COLO829 (cell line): ENCODE data around the gene REEP2.

ENCODE experiments used
- DNase-seq: peaks from one replicate; pipeline ENCODE4 v3.0.0; 2012; ENCODE audit warnings: low spot score

REEP2 gene

GRCh38 chr5:138448481-138449398 lies 9.9 kb downstream of the REEP2 start:
- DNase-seq, result no peak

DNA sequence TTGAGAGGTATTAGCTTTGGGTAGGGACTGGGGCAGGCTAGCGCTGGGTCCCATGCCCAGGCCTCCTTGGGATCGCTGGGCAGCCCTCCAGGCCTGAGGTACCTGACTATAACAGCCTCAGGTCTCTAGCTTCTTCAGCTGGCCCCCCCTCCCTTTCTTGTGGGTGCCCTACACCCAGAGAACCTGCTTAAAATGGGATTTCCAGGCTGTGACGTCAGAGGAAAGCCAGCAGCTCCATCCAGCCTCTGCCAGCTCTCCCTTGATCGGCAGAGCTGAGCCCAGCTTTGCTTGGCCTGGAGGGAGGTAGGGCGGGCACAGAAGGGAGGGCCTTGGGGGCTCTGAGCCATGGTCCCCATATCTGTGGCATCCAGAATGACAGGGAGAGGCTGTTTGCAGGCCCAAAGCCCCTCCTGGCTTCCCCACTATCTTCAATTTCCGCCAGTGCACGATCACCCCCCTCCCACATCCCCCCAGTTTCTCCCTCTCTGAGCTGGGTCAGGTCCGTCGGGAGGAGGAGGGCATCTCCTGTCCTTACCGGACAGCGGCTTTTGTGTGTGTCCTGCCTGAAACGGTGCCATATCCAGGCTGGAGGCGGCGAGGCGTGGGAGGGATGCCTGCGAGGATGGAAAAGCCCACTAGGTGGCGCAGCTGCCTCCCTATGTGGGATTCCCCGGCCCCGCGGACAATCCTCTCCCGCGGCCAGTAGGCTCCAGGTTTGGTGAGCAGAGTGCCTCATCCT lies 10.8 kb downstream of the REEP2 start:
- peak; percentile 88 for DNase-seq

DNA sequence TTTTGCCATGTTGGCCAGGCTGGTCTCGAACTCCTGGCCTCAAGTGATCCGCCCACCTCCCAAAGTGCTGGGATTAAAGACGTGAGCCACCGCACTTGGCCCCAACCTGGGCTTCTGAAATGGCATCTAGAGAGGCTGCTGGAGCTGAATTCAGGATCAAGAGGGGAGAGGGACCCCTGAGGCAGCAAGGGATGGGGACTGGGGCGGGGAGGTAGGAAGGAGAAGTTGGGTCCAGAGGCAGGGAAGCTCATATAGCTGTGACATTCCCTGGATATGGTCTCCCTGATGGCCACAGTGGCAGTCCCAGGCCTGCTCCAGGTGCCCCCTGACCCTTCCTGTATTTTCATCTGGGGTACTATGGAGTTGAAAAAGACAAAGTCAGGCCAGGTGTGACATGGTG lies 12.1 kb downstream of the REEP2 start:
- no peak for DNase-seq

GRCh38 chr5:138452720-138453119 lies 13.9 kb downstream of the REEP2 start:
- no peak for DNase-seq

- DNase-seq, result no peak
These were observed 14.7 kb downstream of the REEP2 start for GRCh38 chr5:138453590-138453989.

DNA sequence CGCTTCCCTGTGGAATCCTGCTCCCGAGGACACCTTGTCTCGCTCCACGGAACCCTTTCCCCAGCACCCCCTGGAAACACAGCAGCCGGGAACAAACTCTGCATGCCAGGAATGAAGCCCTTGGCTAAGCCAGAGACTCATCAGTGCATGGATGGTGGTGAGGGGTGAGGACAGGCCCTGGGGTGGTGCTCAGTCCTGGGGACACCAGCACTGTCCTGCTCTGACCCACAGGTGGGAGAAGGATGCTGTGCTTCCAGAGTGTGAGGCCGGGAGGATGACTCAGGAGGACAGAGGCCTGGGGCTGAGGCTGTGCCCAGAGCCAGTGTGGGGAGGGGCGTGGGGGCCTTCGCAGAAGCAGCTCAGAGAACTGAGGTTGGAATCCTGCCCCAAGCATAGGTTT lies 15.3 kb downstream of the REEP2 start:
- DNase-seq, result no peak

DNA sequence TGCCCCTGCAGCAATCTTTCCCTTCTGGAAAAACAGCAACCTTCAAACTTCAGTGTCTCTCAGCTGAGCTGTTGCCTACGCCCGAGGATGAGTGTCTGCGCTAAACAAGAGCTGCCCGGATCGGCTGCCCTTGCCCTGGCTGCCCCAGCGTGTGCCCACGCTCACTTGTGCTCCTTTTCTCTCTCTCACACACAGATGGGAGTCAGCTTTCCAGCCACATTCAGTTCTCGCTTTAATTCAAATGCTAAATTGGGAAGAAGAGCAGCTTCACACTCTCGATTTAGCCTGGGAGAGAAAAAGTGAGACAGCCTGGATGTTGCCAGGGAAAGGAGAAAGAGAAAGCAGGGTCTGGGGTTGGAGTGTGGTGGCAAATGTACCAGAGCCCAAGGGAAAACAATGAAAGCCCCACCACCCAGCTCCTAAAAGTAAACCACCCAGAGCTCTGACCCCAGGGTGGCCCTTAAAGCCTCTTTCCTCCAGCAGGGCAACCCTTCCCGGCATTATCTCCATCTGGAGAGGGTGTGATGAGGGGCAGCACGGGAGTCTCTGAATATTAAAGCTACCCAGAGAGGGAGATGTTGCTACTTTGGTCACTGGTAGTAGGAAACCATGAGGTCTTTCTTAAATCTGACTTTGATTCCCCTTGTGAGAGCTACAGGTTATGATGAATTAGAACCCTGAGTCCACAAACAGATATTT lies 16.5 kb downstream of the REEP2 start:
- DNase-seq, result no peak

GRCh38 chr5:138457531-138458275 lies 18.8 kb downstream of the REEP2 start:
- DNase-seq, result no peak

DNA sequence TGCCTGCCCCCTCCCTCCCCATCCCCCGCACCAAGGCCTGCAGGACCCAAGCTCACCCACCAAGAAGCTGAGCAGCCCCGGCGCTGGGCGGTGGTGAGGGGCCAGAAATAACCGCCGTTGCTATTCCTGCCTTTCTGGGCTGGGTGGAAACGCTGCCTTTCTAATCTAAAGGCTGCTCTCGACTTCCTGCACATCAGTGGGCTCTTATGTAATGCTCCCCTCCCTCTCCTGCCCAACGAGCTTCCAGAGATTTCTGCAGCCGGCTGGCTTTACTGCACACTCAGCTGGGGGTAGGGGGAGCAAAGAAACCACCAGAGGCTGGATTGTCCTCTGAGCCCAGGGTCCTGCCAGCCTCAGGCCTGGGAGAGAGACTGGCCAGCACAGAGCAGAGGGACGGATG lies 19.5 kb downstream of the REEP2 start:
- DNase-seq, result no peak

DNA sequence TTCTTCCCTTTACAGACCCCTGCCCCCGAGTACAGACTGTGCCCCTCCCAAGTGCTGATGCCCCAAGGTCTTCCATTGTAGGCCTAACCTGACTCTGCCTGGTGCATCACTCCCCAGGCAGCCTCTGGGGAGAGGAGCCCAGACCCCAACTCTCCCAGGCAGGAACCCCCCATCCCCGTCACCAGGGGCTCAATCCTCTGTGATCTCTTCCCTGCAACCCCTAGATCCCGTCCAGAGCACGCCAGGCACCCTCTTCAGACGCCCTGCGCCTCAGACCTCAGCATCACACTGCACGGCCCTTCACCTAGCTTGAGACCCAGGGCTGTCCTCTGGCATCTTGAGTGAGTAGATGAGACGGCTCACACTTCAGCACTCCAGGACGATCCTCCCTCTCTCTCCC lies 20.0 kb downstream of the REEP2 start:
- no peak for DNase-seq

- DNase-seq, result no peak
These were observed 20.6 kb downstream of the REEP2 start for GRCh38 chr5:138459311-138459933.

GRCh38 chr5:138460032-138460693 lies 21.3 kb downstream of the REEP2 start:
- no peak for DNase-seq

DNA sequence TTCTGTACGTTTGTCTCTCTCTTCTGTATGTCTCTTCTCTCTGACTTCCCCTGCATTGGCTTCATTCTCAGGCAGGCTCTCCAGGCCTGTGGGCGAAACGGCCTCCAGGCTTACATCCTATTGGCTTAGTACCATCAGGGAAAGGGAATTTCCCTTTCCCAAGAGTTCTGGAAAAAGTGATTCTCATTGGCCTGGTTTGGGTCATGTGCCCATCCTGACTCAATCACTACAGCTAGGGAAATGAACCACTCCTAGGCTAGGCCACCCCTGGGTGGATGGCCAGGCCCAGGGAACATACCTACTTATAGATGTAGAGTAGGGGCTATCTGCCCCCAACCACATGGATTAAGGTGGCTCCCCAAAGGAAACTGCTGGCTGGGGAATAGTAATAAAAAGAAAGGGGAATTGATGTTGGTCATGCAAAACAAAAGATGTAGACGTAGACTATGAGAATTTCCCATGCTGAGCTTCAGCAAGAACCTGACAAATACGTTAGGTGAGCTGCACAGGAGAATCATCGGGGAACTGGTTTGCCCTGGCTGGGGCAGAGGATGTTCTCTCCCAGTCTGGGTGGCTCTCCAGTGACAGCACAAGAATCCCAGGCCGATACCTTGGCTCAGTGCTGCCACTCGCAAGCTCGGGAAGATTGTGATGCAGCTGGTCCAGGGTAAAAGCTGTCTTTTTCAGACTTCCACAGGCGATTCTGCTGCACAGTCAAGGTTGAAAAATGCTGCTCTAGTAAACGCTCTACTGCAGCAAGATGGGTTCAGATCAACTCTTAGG lies 22.7 kb downstream of the REEP2 start:
- DNase-seq, result peak; percentile 54

- DNase-seq, result no peak
These were observed 24.7 kb downstream of the REEP2 start for GRCh38 chr5:138463419-138464007.

DNA sequence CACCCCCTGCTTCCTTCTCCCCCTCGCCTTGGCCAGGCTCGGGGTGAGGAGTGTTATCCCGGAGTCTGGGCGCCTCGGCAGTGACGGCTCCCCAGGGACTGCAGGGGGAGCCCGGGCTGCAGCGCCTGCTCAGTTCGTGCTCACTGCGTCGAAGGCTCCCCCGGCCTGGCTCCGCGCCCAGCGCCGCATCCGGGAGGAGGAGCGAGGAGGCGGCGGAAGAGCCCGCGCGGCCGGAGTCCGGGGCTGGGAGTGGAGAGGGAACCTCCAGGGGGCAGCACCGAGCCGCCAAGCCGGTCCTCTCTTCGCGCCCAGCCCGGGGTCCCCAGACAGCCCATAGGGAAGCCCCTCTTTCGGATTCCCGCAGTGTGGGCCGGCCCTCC lies 25.1 kb downstream of the REEP2 start:
- peak; percentile 85 for DNase-seq

GRCh38 chr5:138464388-138465260 lies 25.8 kb downstream of the REEP2 start:
- peak; percentile 91 for DNase-seq

DNA sequence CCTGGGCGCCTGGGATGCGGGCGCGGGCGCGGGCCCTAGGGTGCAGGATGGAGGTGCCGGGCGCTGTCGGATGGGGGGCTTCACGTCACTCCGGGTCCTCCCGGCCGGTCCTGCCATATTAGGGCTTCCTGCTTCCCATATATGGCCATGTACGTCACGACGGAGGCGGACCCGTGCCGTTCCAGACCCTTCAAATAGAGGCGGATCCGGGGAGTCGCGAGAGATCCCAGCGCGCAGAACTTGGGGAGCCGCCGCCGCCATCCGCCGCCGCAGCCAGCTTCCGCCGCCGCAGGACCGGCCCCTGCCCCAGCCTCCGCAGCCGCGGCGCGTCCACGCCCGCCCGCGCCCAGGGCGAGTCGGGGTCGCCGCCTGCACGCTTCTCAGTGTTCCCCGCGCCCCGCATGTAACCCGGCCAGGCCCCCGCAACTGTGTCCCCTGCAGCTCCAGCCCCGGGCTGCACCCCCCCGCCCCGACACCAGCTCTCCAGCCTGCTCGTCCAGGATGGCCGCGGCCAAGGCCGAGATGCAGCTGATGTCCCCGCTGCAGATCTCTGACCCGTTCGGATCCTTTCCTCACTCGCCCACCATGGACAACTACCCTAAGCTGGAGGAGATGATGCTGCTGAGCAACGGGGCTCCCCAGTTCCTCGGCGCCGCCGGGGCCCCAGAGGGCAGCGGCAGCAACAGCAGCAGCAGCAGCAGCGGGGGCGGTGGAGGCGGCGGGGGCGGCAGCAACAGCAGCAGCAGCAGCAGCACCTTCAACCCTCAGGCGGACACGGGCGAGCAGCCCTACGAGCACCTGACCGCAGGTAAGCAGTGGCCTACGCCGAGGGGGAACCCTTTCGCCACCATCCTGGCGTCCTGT lies 26.6 kb downstream of the REEP2 start, which contains the start of gene EGR1:
EGR1 (plus strand) TSS at position 219 of the 864 bp plus-strand sequence; CDS start at position 502, 283 bp downstream.
- peak; percentile 74 for DNase-seq
